COLO829 (cell line): ENCODE measurements around the gene CFAP221.

ENCODE experiments used
- DNase-seq: peaks from one replicate; pipeline ENCODE4 v3.0.0; 2012; ENCODE audit warnings: low spot score

CFAP221 gene

GRCh38 chr2:119536707-119537106 lies 7.5 kb upstream of the CFAP221 start:
- DNase-seq, result no peak

DNA sequence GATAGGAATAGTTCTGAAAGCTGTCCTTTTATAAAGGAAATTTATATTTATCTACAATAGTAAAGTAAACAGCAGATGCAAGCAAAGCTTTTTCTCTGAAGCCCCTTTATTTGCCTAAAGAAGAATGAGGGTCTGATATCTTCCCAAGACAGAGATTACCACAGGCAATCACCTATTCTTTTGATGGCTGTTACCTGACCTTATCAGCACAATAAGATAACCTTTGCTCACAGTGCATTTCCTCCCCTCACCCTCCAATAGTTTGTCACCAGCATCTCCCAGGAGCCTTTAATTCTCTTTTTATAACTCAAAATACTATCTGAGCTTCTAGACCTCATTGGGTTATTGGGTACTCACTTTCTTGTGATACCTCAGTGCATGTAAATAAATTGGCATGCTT lies 6.5 kb upstream of the CFAP221 start:
- DNase-seq, result no peak

- DNase-seq, result no peak
Observed at GRCh38 chr2:119541476-119541875, 2.8 kb upstream of the CFAP221 start.

DNA sequence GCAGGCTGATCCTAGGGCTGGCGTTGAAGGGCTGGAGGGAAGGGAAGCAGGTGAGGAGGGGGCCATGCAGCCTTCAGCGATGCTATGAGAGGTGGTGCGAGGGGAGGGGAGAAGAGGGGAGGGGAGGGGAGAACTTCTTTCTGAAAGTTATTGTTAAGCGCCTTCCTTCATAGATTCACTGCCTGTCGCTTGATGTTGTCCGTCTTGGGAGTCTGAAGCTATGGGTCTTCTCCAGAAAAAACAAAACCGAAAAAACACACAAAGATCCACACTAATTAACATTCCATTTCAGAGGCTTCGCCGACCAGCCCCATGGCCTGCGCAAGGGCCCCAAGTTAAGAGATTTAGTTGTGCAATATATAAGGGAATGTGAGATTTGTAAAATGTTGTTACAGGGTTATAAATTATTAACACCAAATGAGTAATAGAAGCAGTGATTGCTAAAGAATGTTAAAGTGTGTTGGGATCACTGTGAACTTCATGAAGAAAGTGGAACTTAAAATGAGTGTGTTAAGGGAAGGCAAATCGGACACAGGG lies 758 bp downstream of the CFAP221 start:
- DNase-seq, result no peak

- DNase-seq, result no peak
Observed at GRCh38 chr2:119545754-119546446, 1.7 kb downstream of the CFAP221 start.

GRCh38 chr2:119546447-119546767 lies 2.2 kb downstream of the CFAP221 start:
- DNase-seq, result no peak

DNA sequence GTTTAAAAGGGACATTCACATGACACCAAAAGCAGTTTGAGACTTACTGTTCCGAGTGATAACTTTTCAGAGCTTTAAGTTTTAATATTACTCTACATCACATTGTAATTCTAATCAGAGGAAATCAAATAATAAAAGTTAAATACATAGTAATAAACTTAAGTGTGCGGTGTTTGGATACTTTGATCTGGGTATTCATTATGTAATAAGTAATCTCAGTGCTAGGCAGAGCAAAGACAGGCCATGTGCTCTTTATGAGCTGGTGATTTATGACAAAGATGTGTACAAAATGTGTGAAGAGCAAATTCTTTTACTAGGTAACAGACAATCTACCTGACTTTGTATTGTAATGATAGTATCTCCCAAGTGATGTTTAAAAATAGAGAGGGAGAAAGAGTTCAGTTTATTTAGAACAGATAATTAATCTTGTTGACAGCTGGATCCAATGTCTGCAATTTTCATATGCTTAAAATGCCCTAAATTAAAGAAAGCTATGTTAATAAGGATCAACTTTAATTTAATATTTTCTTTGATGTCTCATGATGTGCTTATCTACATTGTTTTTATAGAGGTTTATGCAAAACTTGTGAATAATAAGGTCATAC lies 4.4 kb downstream of the CFAP221 start:
- DNase-seq, result no peak

GRCh38 chr2:119549241-119549640 lies 5.0 kb downstream of the CFAP221 start:
- DNase-seq, result no peak

GRCh38 chr2:119550346-119550745 lies 6.1 kb downstream of the CFAP221 start:
- no peak for DNase-seq

DNA sequence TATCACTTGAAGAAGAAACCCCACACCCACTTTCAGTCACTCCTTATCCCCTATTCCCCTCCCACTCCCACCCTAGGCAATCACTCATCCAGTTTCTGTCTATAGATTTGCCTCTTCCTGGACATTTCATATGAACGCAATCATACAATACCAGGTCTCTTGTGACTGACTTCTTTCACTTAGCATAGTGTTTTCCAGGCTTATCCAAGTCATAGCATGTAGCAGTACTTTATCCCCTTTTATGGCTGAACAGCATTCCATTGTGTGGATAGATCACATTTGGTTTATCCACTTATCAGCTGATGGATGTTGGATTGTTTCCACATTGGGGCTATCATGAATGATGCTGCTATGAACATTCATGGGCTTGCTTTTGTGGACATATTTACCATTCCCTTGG lies 6.6 kb downstream of the CFAP221 start:
- DNase-seq, result no peak

DNA sequence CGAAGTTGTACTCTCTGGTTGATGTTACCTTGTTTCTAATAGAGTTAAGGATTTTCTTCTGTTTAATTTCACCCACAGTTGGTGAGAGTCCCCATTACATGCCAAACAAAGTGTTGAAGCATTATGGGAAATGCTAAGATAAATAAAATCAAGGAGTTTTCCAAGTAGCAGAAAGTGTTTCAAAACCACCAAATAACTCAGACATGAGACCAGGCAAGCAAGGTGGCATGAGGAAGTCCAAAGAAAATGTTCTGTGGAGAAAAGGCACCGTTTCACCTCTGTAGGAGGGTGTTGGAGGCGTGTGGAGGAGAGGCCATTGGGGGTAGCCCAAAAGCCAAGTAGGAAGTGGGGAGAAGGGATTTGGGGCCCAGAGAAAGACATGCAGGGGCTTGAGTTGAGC lies 8.7 kb downstream of the CFAP221 start:
- no peak for DNase-seq

DNA sequence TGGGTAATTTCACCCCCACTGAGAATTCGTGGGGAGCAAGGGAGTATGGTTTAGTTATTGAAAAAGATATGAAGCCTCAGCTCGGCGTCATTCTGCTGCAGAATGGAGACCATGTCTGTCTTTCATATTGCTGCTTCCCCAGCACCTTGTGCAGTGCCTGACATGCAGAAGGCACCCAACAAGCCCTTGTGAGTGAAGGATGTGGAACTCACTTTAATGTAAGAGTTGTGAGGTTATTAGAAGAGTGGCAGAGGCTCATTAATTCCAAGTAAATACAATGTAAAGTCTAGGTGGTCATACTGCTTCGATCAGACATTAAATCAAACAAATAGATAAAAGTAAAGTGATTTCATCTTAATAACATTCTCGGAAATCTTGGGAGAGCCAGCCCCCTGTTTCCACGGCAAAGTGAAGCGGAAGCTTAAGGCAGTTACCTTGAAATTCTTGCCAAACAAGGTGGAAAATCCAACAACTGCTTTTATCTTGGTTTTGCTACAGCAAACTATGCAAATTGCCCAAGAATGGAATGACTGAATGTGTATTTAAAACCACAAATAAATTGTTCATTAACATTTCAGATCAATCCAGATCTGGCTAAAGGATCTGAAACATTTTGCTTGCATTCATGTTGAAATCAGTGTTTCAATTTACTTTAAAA lies 9.6 kb downstream of the CFAP221 start:
- DNase-seq, result no peak

DNA sequence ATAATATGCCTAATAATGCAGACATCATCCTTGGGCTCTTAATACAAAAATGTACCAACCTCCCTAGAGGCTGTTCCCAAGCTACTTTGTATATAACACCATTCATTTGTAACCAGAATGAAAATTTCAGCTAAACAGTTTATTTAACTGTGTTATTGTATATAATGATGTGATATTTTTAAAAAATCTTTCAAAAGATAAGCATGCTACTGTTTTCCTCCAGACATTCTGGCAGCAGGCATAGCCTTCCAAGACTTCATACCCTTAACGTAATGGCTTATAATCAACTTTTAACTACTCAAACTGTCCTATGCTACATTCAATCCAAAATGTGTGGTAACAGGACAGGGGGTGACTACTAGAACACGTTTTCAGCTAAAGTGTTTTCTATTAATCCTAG lies 21.2 kb downstream of the CFAP221 start:
- DNase-seq, result no peak

DNA sequence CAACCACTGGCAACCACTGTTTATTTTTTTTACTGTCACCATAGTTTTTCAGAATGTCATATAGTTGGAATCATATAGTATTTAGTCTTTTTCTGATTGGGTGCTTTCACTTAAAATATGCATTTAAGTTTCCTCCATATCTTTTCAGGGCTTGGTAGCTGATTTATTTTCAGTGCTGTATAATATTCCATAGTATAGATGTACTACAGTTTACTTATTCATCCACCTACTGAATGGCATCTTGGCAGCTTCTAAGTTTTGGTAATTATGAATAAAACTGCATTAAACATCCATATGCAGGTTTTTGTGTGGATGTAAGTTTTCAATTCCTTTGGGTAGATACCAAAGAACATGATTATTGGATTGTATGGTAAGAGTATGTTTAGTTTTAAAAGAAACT lies 23.0 kb downstream of the CFAP221 start:
- DNase-seq, result no peak

DNA sequence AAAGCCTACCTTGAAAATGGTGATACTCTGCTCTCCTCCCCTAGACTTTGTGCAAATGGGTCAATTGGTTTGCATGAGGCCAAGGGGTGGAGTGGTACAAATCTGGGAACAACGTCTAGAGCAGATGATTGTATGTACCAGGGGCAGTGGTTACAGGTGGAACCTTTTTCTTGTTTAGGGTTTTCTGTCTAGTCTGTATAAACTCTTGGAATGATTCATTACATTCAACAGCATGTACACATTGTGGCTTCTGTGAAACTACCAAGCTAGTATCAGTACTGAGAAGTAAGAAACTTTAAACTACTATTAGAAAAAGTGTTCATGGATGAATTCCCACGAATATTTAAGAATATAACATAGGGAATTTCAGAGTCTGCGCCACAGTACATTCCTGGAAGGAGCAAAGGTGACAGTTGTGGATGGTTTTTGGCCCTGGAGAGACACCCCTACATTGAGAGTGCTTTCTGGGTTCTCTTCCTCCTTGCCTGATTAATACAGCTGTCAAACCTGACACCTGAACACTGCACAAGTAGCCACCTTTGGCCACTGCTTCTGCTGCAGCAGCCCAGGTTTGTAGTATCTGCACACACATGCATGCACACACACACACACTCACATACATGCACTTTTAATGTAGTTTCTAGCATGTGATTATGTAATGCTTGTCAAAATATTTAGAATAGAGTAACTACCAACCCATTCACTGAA lies 30.0 kb downstream of the CFAP221 start:
- no peak for DNase-seq

DNA sequence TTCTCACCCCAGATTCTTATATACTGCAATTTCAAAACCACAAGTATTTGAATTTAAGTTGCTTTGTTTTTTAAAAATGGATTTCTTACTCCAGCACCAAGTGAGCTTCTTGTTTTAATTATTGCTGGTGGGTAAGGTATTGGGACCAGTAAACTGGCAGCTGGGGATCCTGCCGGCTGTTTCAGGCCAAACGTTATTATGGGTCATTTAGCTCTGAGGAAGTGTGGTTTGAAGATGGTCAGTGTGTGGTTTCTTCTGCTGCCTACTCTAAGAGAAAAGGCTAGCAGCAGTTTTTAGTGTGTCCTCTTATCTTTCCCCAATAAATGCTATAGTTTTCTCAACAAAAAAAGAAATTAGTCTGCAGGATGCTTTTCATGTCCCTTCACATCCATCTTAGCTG lies 30.6 kb downstream of the CFAP221 start:
- no peak for DNase-seq

DNA sequence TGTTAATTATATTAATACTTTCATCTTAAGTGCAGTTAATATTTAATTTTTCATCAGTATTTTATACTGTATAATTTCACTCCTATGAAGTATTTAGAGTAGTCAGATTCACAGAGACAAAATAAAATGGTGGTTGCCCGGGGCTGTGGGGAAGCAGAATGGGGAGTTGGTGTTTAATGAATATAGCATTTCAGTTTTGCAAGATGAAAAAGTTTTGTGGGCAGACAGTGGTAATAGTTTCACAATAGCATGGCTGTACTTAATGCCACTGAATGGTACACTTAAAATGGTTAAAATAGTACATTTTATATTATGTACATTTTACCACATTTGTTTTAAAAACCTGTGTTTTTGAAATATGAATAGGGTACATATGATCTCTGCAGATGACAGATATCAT lies 31.2 kb downstream of the CFAP221 start:
- DNase-seq, result no peak

- no peak for DNase-seq
Observed at GRCh38 chr2:119579424-119580295, 35.4 kb downstream of the CFAP221 start.

GRCh38 chr2:119580550-119581072 lies 36.4 kb downstream of the CFAP221 start:
- no peak for DNase-seq

GRCh38 chr2:119583291-119583690 lies 39.0 kb downstream of the CFAP221 start:
- no peak for DNase-seq

DNA sequence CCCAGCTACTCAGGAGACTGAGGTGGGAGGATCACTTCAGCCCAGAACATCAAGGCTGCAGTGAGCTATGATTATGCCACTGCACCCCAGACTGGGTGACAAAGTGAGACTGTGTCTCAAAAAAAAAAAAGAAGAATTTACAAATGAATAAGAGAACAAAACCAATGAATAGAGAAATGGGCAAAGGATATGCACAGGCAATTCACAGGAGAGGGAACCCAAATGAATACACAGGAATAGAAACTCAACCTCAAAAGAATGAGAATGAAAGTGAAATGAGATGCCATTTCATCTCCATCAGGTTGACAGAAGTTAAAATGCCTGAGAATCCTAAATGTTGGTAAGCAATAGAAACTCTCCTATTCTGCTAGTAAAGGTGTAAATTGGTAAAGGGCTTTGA lies 40.2 kb downstream of the CFAP221 start:
- no peak for DNase-seq

DNA sequence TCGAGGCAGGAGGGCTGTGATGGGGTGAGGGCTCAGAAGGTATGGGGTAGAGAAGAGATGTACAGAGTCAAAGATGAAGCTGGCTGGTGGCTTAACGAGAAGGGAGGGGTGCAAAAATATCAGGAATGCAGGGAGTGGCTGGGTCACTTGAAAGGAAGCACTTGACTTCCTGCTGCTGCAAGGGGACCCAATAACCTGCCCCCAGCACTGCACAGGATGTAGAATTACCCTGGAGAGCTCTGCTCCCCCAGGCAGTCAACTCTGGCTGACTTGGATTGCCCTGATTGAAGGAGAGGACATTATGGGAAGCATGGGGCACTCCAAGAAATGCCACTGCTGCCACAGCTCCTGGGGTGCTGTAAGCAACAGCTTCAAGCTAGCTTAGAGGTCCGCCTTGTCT lies 41.8 kb downstream of the CFAP221 start:
- DNase-seq, result no peak
